Fibroblast of skin of left biceps (primary cell): ENCODE data around the gene ZNF878.

Source experiments
- DNase-seq, 2 experiments: peaks; one replicate each; pipeline ENCODE4 v3.0.0-alpha.2; 2013; ENCODE audit warnings: low read depth in 2 of 2

Gene ZNF878

GRCh38 chr19:12035220-12036172, 17.3 kb downstream of the ZNF878 start, which contains the start of gene ZNF433:
Gene ZNF433 (minus strand): TSS chr19:12035679. CDS start chr19:12035539, 140 bp downstream.
- peak; percentile 36 for DNase-seq

GRCh38 chr19:12034620-12035019, 18.1 kb downstream of the ZNF878 start:
- no peak for DNase-seq

GRCh38 chr19:12034198-12034597, 18.6 kb downstream of the ZNF878 start:
- no peak for DNase-seq

- DNase-seq: no peak
Measured at GRCh38 chr19:12015753-12016116, 37.0 kb downstream of the ZNF878 start.

GRCh38 chr19:12015015-12015752, 37.6 kb downstream of the ZNF878 start:
- DNase-seq: no peak

GRCh38 chr19:12000152-12000981, 52.4 kb downstream of the ZNF878 start:
- DNase-seq: peak in 1 of 2 experiments; percentile 13

- DNase-seq: no peak
Measured at GRCh38 chr19:11995174-11995573, 57.6 kb downstream of the ZNF878 start.
